Peyer's patch (tissue), 4 donors: ENCODE data around the gene BCR. TPM values are rescaled to one million over a fixed set of nuclear protein-coding genes. Genes with fewer than 3 reads are reported as not detected.

Experiments
- DNase-seq, 3 donors: peaks; one replicate each; pipeline ENCODE4 v3.0.0-alpha.2; 2017 to 2019
- H3K27ac ChIP-seq, 4 donors: fragments of 200-600 bp; sonication (generic); one replicate each; pipeline ENCODE4 v1.5.1; 2016 to 2019
- H3K27me3 ChIP-seq, 2 donors: fragments of 200-600 bp; sonication (generic); one replicate each; pipeline ENCODE4 v1.5.1; 2019
- H3K36me3 ChIP-seq, 3 donors: fragments of 200-600 bp; sonication (generic); one replicate each; pipeline ENCODE4 v1.5.1; 2016 to 2019
- H3K4me1 ChIP-seq, 4 donors: fragments of 200-600 bp; sonication (generic); one replicate each; pipeline ENCODE4 v1.5.1; 2016 to 2019
- H3K4me3 ChIP-seq, 4 donors: fragments of 200-600 bp; sonication (generic); 1 replicate in 3 of 4; 2 replicates in 1 of 4; pipeline ENCODE4 v1.5.1; 2016 to 2019; ENCODE audit warnings: mild to moderate bottlenecking in 1 of 4
- H3K9me3 ChIP-seq, 4 donors: fragments of 200-600 bp; sonication (generic); one replicate each; pipeline ENCODE4 v1.5.1; 2016 to 2019; ENCODE audit warnings: mild to moderate bottlenecking in 1 of 4
- CTCF ChIP-seq, 6 experiments: fragments of 450-650 bp in 4 of 6; fragments of 200-600 bp in 2 of 6; sonication (generic) in 1 of 6; IDR thresholded peaks; one replicate each; pipeline ENCODE4 v1.5.1; 2017 to 2019; ENCODE audit warnings: antibody characterized with exemption in 6 of 6, mild to moderate bottlenecking in 3 of 6, moderate library complexity in 1 of 6
- POLR2A ChIP-seq, 2 donors: fragments of 450-650 bp; IDR thresholded peaks; one replicate each; pipeline ENCODE4 v1.5.1; 2017; ENCODE audit warnings: antibody characterized with exemption in 2 of 2, mild to moderate bottlenecking in 2 of 2, moderate library complexity in 2 of 2
- total RNA-seq, 4 donors: library from RNA; depleted of rRNA; stranded (reverse); fragments of >200 nt; gene quantifications; one replicate each; pipeline ENCODE4 v1.1.0, GENCODE V29; 2016

The BCR gene
- total RNA-seq, 4 donors from 2014 or later = 55.8 to 86.9 (median 66.1) TPM

- Histone ChIP-seq H3K4me1 (peaks cover 0 to 11% (median 0%) of the 10 kb centered on the region in 4 donors), H3K27me3 (no peaks in the 10 kb centered on the region), H3K9me3 (no peaks in the 10 kb centered on the region), H3K36me3 (no peaks in the 10 kb centered on the region), H3K27ac (no peak overlapping the region), H3K4me3 (no peak overlapping the region)
- no peak for TF ChIP-seq POLR2A (IDR thresholded peaks at IDR 0.05)
- TF ChIP-seq CTCF (IDR thresholded peaks at IDR 0.05) = no peak
- peak in 1 of 3 donors; percentile 44 for DNase-seq
Observed at GRCh38 chr22:23243006-23243573, 62.8 kb downstream of the BCR start.

GRCh38 chr22:23243859-23244689, 63.8 kb downstream of the BCR start:
- Histone ChIP-seq H3K36me3 (no peaks in the 10 kb centered on the region), H3K27me3 (no peaks in the 10 kb centered on the region), H3K4me1 (peaks cover 0 to 11% (median 0%) of the 10 kb centered on the region in 4 donors), H3K4me3 (no peak overlapping the region), H3K27ac (peak overlapping the region in 2 of 4 donors; percentile 70 to 76), H3K9me3 (no peaks in the 10 kb centered on the region)
- TF ChIP-seq POLR2A (IDR thresholded peaks at IDR 0.05) (no peak), CTCF (IDR thresholded peaks at IDR 0.05) (no peak)
- DNase-seq = no peak

GRCh38 chr22:23244690-23245044, 64.4 kb downstream of the BCR start:
- Histone ChIP-seq H3K36me3 (no peaks in the 10 kb centered on the region), H3K4me1 (peaks cover 0 to 11% (median 0%) of the 10 kb centered on the region in 4 donors), H3K27ac (peak overlapping the region in 2 of 4 donors; percentile 70 to 76), H3K9me3 (no peaks in the 10 kb centered on the region), H3K27me3 (no peaks in the 10 kb centered on the region), H3K4me3 (no peak overlapping the region)
- TF ChIP-seq CTCF (IDR thresholded peaks at IDR 0.05) (no peak), POLR2A (IDR thresholded peaks at IDR 0.05) (no peak)
- DNase-seq = no peak

GRCh38 chr22:23245045-23245798, 64.9 kb downstream of the BCR start:
- Histone ChIP-seq H3K27ac (peak overlapping the region in 2 of 4 donors; percentile 70 to 76), H3K9me3 (no peaks in the 10 kb centered on the region), H3K4me3 (no peak overlapping the region), H3K4me1 (peaks cover 0 to 11% (median 0%) of the 10 kb centered on the region in 4 donors), H3K27me3 (no peaks in the 10 kb centered on the region), H3K36me3 (no peaks in the 10 kb centered on the region)
- TF ChIP-seq CTCF (IDR thresholded peaks at IDR 0.05) (no peak), POLR2A (IDR thresholded peaks at IDR 0.05) (no peak)
- DNase-seq = peak in 1 of 3 donors; percentile 70

- H3K9me3 ChIP-seq = no peaks in the 10 kb centered on the region
- H3K27me3 ChIP-seq = no peaks in the 10 kb centered on the region
- H3K4me3 ChIP-seq = no peak overlapping the region
- no peak for DNase-seq
- peaks cover 0 to 11% (median 0%) of the 10 kb centered on the region in 4 donors for H3K4me1 ChIP-seq
- no peaks in the 10 kb centered on the region for H3K36me3 ChIP-seq
- TF ChIP-seq CTCF (IDR thresholded peaks at IDR 0.05) = no peak
- TF ChIP-seq POLR2A (IDR thresholded peaks at IDR 0.05) = no peak
- no peak overlapping the region for H3K27ac ChIP-seq
Observed at GRCh38 chr22:23245799-23246136, 65.5 kb downstream of the BCR start.
